HCT116 (cell line): ENCODE data around the gene VASH2. TPM values are rescaled to one million over a fixed set of nuclear protein-coding genes. Genes with fewer than 3 reads are reported as not detected.

Source experiments
- ATAC-seq: fragments of 200-7000 bp; cut with Tn5 transposase; 2 replicates; pipeline ENCODE4 v1.9.1; 2020; ENCODE audit warnings: mild to moderate bottlenecking, moderate library complexity
- BruUV-seq: library from RNA; stranded (reverse); fragments of 400-500 nt; replicated peaks from 2 replicates; lab custom pipeline; 2021; lab: Mats Ljungman, UMichigan
- CTCF ChIA-PET: fragments of 300-600 bp; sonication (Branson Sonifier 250); formaldehyde crosslinking; loops from one replicate; lab custom pipeline; 2021; ENCODE audit warnings: antibody characterized with exemption; lab: Charles Lee
- POLR2A ChIA-PET: fragments of 300-600, 350-600 bp; sonication (Branson Sonifier 250); formaldehyde crosslinking; loops from one replicate; lab custom pipeline; 2021; ENCODE audit warnings: antibody characterized with exemption; lab: Charles Lee
- RAD21 ChIA-PET, 2 experiments: fragments of 300-600 bp; sonication (Branson Sonifier 250); formaldehyde crosslinking; loops; one replicate each; lab custom pipeline; 2023; ENCODE audit warnings: low total read pairs in 2 of 2; ENCODE audit not compliant: uncharacterized antibody in 2 of 2, unreplicated experiment in 2 of 2, low non-redundant PET in 1 of 2; lab: Charles Lee
- DNase-seq: peaks from one replicate; pipeline ENCODE4 v3.0.0-alpha.2; 2010; ENCODE audit warnings: low read depth, low spot score
- H2AFZ ChIP-seq: fragments of 200-600 bp; shearing (Covaris generic), sonication (generic); 2 replicates; pipeline ENCODE4 v1.6.1; 2017; ENCODE audit warnings: low read depth, mixed run types, mixed read lengths, antibody characterized with exemption, low read length; ENCODE audit not compliant: poor library complexity, severe bottlenecking
- H3K27ac ChIP-seq: 2 replicates; pipeline ENCODE4 v1.5.1; 2012; ENCODE audit warnings: low read depth, low read length
- H3K27me3 ChIP-seq: fragments of 200-600 bp; sonication (generic); 2 replicates; pipeline ENCODE4 v1.6.1; 2016; ENCODE audit warnings: mixed run types, low read length, mixed read lengths; ENCODE audit not compliant: insufficient read depth
- H3K36me3 ChIP-seq, 2 experiments: fragments of 200-500 bp in 1 of 2; fragments of 200-600 bp in 1 of 2; sonication (Bioruptor generic) in 1 of 2; sonication (generic) in 1 of 2; 2 replicates each; pipeline versions ENCODE4 v1.5.1 to v1.6.1; 2014 to 2016; ENCODE audit warnings: low read length in 2 of 2, inconsistent platforms in 1 of 2, mixed read lengths in 1 of 2, mixed run types in 1 of 2; ENCODE audit not compliant: insufficient read depth in 2 of 2, control insufficient read depth in 1 of 2
- H3K4me1 ChIP-seq, 2 experiments: fragments of 200-600 bp in 1 of 2; sonication (generic) in 1 of 2; 2 replicates each; pipeline versions ENCODE4 v1.5.1 to v1.6.1; 2012 to 2017; ENCODE audit warnings: low read length in 2 of 2, inconsistent platforms in 1 of 2, mild to moderate bottlenecking in 1 of 2, mixed read lengths in 1 of 2, mixed run types in 1 of 2, moderate library complexity in 1 of 2; ENCODE audit not compliant: insufficient read depth in 2 of 2, control insufficient read depth in 1 of 2
- H3K4me2 ChIP-seq: fragments of 200-600 bp; sonication (generic); 2 replicates; pipeline ENCODE4 v1.6.1; 2017; ENCODE audit warnings: mixed run types, low read length, mixed read lengths
- H3K4me3 ChIP-seq, 2 experiments: fragments of 200-600 bp in 1 of 2; sonication (generic) in 1 of 2; replicated peaks in 1 of 2; 2 replicates each; pipeline ENCODE4 v1.5.1; 2011 to 2016; ENCODE audit warnings: low read length in 2 of 2, control low read depth in 1 of 2, low read depth in 1 of 2, mild to moderate bottlenecking in 1 of 2, mixed read lengths in 1 of 2, mixed run types in 1 of 2
- H3K79me2 ChIP-seq: fragments of 200-600 bp; sonication (generic); 2 replicates; pipeline ENCODE4 v1.6.1; 2017; ENCODE audit warnings: mild to moderate bottlenecking, mixed run types, low read length, moderate library complexity, mixed read lengths; ENCODE audit not compliant: insufficient read depth
- H3K9ac ChIP-seq: fragments of 200-600 bp; sonication (generic); 2 replicates; pipeline ENCODE4 v1.6.1; 2016; ENCODE audit warnings: low read length, mixed read lengths
- H3K9me2 ChIP-seq: fragments of 200-600 bp; sonication (generic), shearing (Covaris generic); 2 replicates; pipeline ENCODE4 v1.6.1; 2017; ENCODE audit warnings: mixed run types, mild to moderate bottlenecking, moderate library complexity; ENCODE audit not compliant: insufficient read depth
- H3K9me3 ChIP-seq, 2 experiments: fragments of 200-500 bp in 1 of 2; fragments of 200-600 bp in 1 of 2; sonication (Bioruptor generic) in 1 of 2; sonication (generic) in 1 of 2; 2 replicates each; pipeline ENCODE4 v1.6.1; 2014 to 2017; ENCODE audit warnings: low read length in 2 of 2, mixed read lengths in 2 of 2, inconsistent platforms in 1 of 2, low read depth in 1 of 2, mild to moderate bottlenecking in 1 of 2, mixed run types in 1 of 2, moderate library complexity in 1 of 2; ENCODE audit not compliant: control insufficient read depth in 1 of 2, insufficient read depth in 1 of 2
- H4K20me1 ChIP-seq: fragments of 200-600 bp; sonication (generic), shearing (Covaris generic); 2 replicates; pipeline ENCODE4 v1.6.1; 2017; ENCODE audit warnings: mixed run types, mild to moderate bottlenecking, moderate library complexity; ENCODE audit not compliant: insufficient read depth
- CBX3 ChIP-seq: IDR thresholded peaks from 2 replicates; pipeline ENCODE4 v1.6.1; 2012; ENCODE audit warnings: low read depth
- CEBPB ChIP-seq: IDR thresholded peaks from 2 replicates; pipeline ENCODE4 v1.6.1; 2012; ENCODE audit warnings: low read depth
- CTCF ChIP-seq, 3 experiments: fragments of 200-600 bp in 1 of 3; sonication (generic) in 1 of 3; IDR thresholded peaks in 2 of 3; conservative IDR thresholded peaks in 1 of 3; 2 replicates each; pipeline ENCODE4 v1.5.1; 2012 to 2017; ENCODE audit warnings: low read depth in 2 of 3, low read length in 2 of 3, antibody characterized with exemption in 1 of 3, borderline replicate concordance in 1 of 3, control low read depth in 1 of 3, mild to moderate bottlenecking in 1 of 3, mixed read lengths in 1 of 3, mixed run types in 1 of 3, moderate library complexity in 1 of 3; ENCODE audit not compliant: insufficient read depth in 1 of 3
- FOSL1 ChIP-seq: IDR thresholded peaks from 2 replicates; pipeline ENCODE4 v1.6.1; 2012; ENCODE audit warnings: low read depth
- JUND ChIP-seq: IDR thresholded peaks from 2 replicates; pipeline ENCODE4 v1.6.1; 2012
- POLR2A ChIP-seq: IDR thresholded peaks from 2 replicates; pipeline ENCODE4 v1.7.0; 2011; ENCODE audit warnings: borderline replicate concordance; ENCODE audit not compliant: insufficient read depth, insufficient read length; ENCODE audit errors: extremely low read depth
- SP1 ChIP-seq: IDR thresholded peaks from 2 replicates; pipeline ENCODE4 v1.6.1; 2012; ENCODE audit warnings: low read depth
- SRF ChIP-seq: IDR thresholded peaks from 2 replicates; pipeline ENCODE4 v1.6.1; 2012; ENCODE audit warnings: low read depth
- YY1 ChIP-seq: IDR thresholded peaks from 2 replicates; pipeline ENCODE4 v1.6.1; 2011; ENCODE audit warnings: low read length, low read depth, moderate library complexity, mild to moderate bottlenecking; ENCODE audit not compliant: insufficient replicate concordance; ENCODE audit errors: extremely low read depth
- ZBTB33 ChIP-seq: IDR thresholded peaks from 2 replicates; pipeline ENCODE4 v1.6.1; 2011; ENCODE audit warnings: mild to moderate bottlenecking, low read length, moderate library complexity; ENCODE audit not compliant: insufficient replicate concordance; ENCODE audit errors: extremely low read depth
- ZFX ChIP-seq: fragments of 450-650 bp; IDR thresholded peaks from 2 replicates; pipeline ENCODE4 v1.6.1; 2017
- ZNF274 ChIP-seq: fragments of 200-500 bp; sonication (Bioruptor generic); IDR thresholded peaks from 2 replicates; pipeline ENCODE4 v1.6.1; 2014; ENCODE audit warnings: mild to moderate bottlenecking, low read depth, low read length, inconsistent platforms
- intact Hi-C: fragments of 100-400 bp; cut with micrococcal nuclease; formaldehyde crosslinking; loops from 2 replicates; pipeline ENCODE4 v1.10.0; 2022
- total RNA-seq: library from RNA; stranded (reverse); gene quantifications from one replicate; pipeline ENCODE4 v1.2.1, GENCODE V29; 2021; ENCODE audit not compliant: unreplicated experiment
- TF ChIP-seq, protein P1 (sequence below): IDR thresholded peaks from 2 replicates; pipeline ENCODE4 v1.6.1; 2012

Gene VASH2
- total RNA-seq, 1 experiment from 2014 or later, result 5.7 TPM

GRCh38 chr1:212986551-212986950 lies 36.2 kb downstream of the VASH2 start:
- no peak for ATAC-seq
- intact Hi-C loops, result no loop called here
- BruUV-seq, result no TSS peak

More at GRCh38 chr1:212986551-212986950, 36.2 kb downstream of the VASH2 start:
- Histone ChIP-seq H3K4me3 (no peak overlapping the region), H3K4me1 (peaks cover 0 to 8% of the 10 kb centered on the region in 2 experiments; a peak in 2 of 4 replicates), H4K20me1 (no peaks in the 10 kb centered on the region), H3K36me3 (peaks cover 0 to 2% of the 10 kb centered on the region in 2 experiments; a peak in 1 of 4 replicates), H3K9me3 (no peaks in the 10 kb centered on the region), H3K4me2 (no peak overlapping the region), H2AFZ (no peak overlapping the region), H3K9ac (no peak overlapping the region), H3K27ac (no peak overlapping the region), H3K79me2 (no peaks in the 10 kb centered on the region), H3K9me2 (no peaks in the 10 kb centered on the region), H3K27me3 (no peaks in the 10 kb centered on the region)
- ChIA-PET CTCF (interaction anchor here (1.1 to 1.3 kb wide), 2 partner anchors 11 to 194 kb away, joined by 3 read pairs; no protein-coding TSS in a partner anchor), RAD21 (no interaction called here), POLR2A (no interaction called here)
- TF ChIP-seq SRF (no peak), JUND (no peak), FOSL1 (no peak), SP1 (no peak), ZNF274 (no peak), CEBPB (no peak), CBX3 (no peak), ZBTB33 (no peak), CTCF (IDR thresholded peaks at IDR 0.05 in 2 of 3, conservative IDR thresholded peaks at IDR 0.05 in 1 of 3; ENCODE audit: borderline replicate concordance in 1 of 3, insufficient read depth in 1 of 3, low read depth in 2 of 3, low read length in 2 of 3) (no peak), POLR2A (no peak), ZFX (no peak), YY1 (no peak)
- TF ChIP-seq, protein P1, sequence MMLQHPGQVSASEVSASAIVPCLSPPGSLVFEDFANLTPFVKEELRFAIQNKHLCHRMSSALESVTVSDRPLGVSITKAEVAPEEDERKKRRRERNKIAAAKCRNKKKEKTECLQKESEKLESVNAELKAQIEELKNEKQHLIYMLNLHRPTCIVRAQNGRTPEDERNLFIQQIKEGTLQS, result no peak
- no peak for DNase-seq
